ENCODE results near the gene ERRFI1. TPM values are rescaled to one million over a fixed set of nuclear protein-coding genes. Genes with fewer than 3 reads are reported as not detected.

The ERRFI1 gene
- total and polyA plus RNA-seq, 2 of the 8 experiments (the other 6 are each of a cell fraction or from before 2014, with no cell fraction given), result 23.4 to 46.1 TPM

GRCh38 chr1:8073112-8073855 is 47.2 kb upstream of the ERRFI1 start (continued):
- TF ChIP-seq CHD7 (IDR thresholded peaks at IDR 0.05; ENCODE audit: insufficient replicate concordance, low read length) (no peak), EGR1 (IDR thresholded peaks at IDR 0.05; ENCODE audit: borderline replicate concordance, low read depth, low read length) (no peak), RXRA (IDR thresholded peaks at IDR 0.05; ENCODE audit: insufficient read depth, low read depth, low read length) (no peak), CEBPB (IDR thresholded peaks at IDR 0.05; ENCODE audit: low read depth, low read length) (no peak), SRF (IDR thresholded peaks at IDR 0.05; ENCODE audit: low read depth, low read length) (no peak), CTBP2 (IDR thresholded peaks at IDR 0.05; ENCODE audit: borderline replicate concordance, insufficient read depth, insufficient read length, low read length) (no peak), USF2 (IDR thresholded peaks at IDR 0.05; ENCODE audit: low read length) (no peak), HDAC6 (IDR thresholded peaks at IDR 0.05; ENCODE audit: low read depth, low read length) (no peak), ASH2L (IDR thresholded peaks at IDR 0.05; ENCODE audit: low read length) (no peak), CREB1 (IDR thresholded peaks at IDR 0.05) (no peak)

All from H1 (cell line).